ENCODE measurements around the gene RFX7.
A peak's percentile ranks its signal among the peaks of the same experiment; 100 is the strongest.

Gene RFX7

DNA sequence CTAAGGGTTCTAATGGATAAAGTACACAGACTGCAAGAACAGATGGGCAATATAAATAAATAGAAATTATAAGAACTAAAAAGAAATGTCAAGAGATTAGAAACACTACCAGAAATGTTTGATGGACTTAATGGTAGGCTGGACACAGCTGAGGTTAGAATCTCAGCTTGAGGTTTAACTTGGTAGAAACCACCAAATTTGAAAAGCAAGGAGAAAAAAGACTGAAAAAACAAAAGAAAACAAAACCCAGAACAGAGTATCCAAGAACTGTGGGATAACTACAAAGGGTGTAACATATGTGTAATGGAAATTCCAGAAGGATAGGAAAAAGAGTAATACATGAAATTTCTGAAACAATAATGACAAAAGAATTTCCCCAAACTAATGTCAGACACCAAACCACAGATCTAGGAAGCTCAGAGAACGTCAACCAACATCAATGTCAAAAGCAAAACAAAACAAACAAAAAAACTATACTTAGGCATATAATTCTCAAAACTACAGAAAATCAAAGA, 35.0 kb downstream of the RFX7 start:
- no peak for TF ChIP-seq MEIS1 (CRISPR knock-in tag; IDR thresholded peaks at IDR 0.05; ENCODE audit: borderline replicate concordance)
- TF ChIP-seq ZNF521 (tag by site-specific recombination; IDR thresholded peaks at IDR 0.05) = no peak
- TF ChIP-seq ZNF18 (tag by site-specific recombination; IDR thresholded peaks at IDR 0.05) = no peak
- TF ChIP-seq ZNF274 (IDR thresholded peaks at IDR 0.05; ENCODE audit: low read length) = no peak
- TF ChIP-seq ZNF274 (tag by site-specific recombination; IDR thresholded peaks at IDR 0.05; ENCODE audit: borderline replicate concordance) = no peak
- TF ChIP-seq ZNF23 (tag by site-specific recombination; IDR thresholded peaks at IDR 0.05; ENCODE audit: borderline replicate concordance) = no peak
- TF ChIP-seq ZNF558 (tag by site-specific recombination; IDR thresholded peaks at IDR 0.05) = peak; percentile 48; the same call in 1 of the 2 replicates
- peak; percentile 50; the same call in 1 of the 2 replicates for TF ChIP-seq ZNF133 (tag by site-specific recombination; IDR thresholded peaks at IDR 0.05)
- TF ChIP-seq OSR2 (tag by site-specific recombination; IDR thresholded peaks at IDR 0.05) = no peak
- TF ChIP-seq, protein P1, sequence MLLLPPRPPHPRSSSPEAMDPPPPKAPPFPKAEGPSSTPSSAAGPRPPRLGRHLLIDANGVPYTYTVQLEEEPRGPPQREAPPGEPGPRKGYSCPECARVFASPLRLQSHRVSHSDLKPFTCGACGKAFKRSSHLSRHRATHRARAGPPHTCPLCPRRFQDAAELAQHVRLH (tag by site-specific recombination; IDR thresholded peaks at IDR 0.05) = no peak
- no peak for TF ChIP-seq ZBTB17 (tag by site-specific recombination; IDR thresholded peaks at IDR 0.05)
- TF ChIP-seq ZBTB20 (tag by site-specific recombination; IDR thresholded peaks at IDR 0.05) = no peak
- no peak for TF ChIP-seq GLI4 (tag by site-specific recombination; IDR thresholded peaks at IDR 0.05)
- ChIA-PET POLR2A (no interaction called here), CTCF (no interaction called here)
- Histone ChIP-seq H3K27ac (ENCODE audit: extremely low read depth, low read depth, low read length) (no peak overlapping the region), H3K4me1 (ENCODE audit: control insufficient read depth, insufficient read depth, low read length) (no peaks in the 10 kb centered on the region), H3K9me3 (ENCODE audit: control insufficient read depth, insufficient read depth, low read depth, low read length) (no peaks in the 10 kb centered on the region), H3K4me3 (ENCODE audit: low read depth, low read length) (no peak overlapping the region), H3K36me3 (ENCODE audit: control insufficient read depth in 2 of 2, insufficient read depth in 1 of 2, low read length in 2 of 2) (no peaks in the 10 kb centered on the region)

DNA sequence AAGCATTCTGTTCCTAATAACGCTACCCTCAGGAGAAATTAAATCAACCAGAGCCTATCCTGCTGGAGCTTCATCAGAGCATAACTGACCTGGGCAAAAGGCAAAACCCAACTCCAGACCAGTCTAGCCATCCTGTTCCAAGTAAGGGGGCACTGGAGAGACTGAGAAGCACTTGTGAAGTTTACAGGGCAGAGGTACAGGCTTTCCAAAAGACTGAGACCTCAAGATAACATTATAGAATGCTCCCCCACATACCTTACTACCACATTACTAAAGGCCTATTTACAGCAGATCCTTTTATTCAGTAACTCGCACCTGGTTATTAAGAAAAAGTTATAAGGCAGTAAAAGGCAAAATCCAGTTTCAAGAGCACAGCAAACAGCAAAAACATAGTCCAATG, 35.5 kb downstream of the RFX7 start:
- no peaks in the 10 kb centered on the region for H3K36me3 ChIP-seq (ENCODE audit: control insufficient read depth in 2 of 2, insufficient read depth in 1 of 2, low read length in 2 of 2)
- H3K27ac ChIP-seq (ENCODE audit: extremely low read depth, low read depth, low read length) = no peak overlapping the region
- TF ChIP-seq, protein P2, sequence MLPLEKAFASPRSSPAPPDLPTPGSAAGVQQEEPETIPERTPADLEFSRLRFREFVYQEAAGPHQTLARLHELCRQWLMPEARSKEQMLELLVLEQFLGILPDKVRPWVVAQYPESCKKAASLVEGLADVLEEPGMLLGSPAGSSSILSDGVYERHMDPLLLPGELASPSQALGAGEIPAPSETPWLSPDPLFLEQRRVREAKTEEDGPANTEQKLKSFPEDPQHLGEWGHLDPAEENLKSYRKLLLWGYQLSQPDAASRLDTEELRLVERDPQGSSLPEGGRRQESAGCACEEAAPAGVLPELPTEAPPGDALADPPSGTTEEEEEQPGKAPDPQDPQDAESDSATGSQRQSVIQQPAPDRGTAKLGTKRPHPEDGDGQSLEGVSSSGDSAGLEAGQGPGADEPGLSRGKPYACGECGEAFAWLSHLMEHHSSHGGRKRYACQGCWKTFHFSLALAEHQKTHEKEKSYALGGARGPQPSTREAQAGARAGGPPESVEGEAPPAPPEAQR (tag by site-specific recombination; IDR thresholded peaks at IDR 0.05) = no peak
- TF ChIP-seq ZNF48 (tag by site-specific recombination; IDR thresholded peaks at IDR 0.05) = no peak
- no peak for TF ChIP-seq ZNF558 (tag by site-specific recombination; IDR thresholded peaks at IDR 0.05)
- no peak for TF ChIP-seq OSR2 (tag by site-specific recombination; IDR thresholded peaks at IDR 0.05)
- TF ChIP-seq ZNF830 (tag by site-specific recombination; IDR thresholded peaks at IDR 0.05; ENCODE audit: low read depth) = no peak
- no peak for TF ChIP-seq KLF9 (tag by site-specific recombination; IDR thresholded peaks at IDR 0.05; ENCODE audit: low read depth)
- TF ChIP-seq ZNF221 (tag by site-specific recombination; IDR thresholded peaks at IDR 0.05; ENCODE audit: borderline replicate concordance) = no peak
- no peak for TF ChIP-seq ZNF654 (tag by site-specific recombination; IDR thresholded peaks at IDR 0.05; ENCODE audit: low read depth)
- no peak for TF ChIP-seq ZBTB48 (tag by site-specific recombination; IDR thresholded peaks at IDR 0.05)
- no peak for TF ChIP-seq ZNF121 (tag by site-specific recombination; IDR thresholded peaks at IDR 0.05)
- TF ChIP-seq, protein P3, sequence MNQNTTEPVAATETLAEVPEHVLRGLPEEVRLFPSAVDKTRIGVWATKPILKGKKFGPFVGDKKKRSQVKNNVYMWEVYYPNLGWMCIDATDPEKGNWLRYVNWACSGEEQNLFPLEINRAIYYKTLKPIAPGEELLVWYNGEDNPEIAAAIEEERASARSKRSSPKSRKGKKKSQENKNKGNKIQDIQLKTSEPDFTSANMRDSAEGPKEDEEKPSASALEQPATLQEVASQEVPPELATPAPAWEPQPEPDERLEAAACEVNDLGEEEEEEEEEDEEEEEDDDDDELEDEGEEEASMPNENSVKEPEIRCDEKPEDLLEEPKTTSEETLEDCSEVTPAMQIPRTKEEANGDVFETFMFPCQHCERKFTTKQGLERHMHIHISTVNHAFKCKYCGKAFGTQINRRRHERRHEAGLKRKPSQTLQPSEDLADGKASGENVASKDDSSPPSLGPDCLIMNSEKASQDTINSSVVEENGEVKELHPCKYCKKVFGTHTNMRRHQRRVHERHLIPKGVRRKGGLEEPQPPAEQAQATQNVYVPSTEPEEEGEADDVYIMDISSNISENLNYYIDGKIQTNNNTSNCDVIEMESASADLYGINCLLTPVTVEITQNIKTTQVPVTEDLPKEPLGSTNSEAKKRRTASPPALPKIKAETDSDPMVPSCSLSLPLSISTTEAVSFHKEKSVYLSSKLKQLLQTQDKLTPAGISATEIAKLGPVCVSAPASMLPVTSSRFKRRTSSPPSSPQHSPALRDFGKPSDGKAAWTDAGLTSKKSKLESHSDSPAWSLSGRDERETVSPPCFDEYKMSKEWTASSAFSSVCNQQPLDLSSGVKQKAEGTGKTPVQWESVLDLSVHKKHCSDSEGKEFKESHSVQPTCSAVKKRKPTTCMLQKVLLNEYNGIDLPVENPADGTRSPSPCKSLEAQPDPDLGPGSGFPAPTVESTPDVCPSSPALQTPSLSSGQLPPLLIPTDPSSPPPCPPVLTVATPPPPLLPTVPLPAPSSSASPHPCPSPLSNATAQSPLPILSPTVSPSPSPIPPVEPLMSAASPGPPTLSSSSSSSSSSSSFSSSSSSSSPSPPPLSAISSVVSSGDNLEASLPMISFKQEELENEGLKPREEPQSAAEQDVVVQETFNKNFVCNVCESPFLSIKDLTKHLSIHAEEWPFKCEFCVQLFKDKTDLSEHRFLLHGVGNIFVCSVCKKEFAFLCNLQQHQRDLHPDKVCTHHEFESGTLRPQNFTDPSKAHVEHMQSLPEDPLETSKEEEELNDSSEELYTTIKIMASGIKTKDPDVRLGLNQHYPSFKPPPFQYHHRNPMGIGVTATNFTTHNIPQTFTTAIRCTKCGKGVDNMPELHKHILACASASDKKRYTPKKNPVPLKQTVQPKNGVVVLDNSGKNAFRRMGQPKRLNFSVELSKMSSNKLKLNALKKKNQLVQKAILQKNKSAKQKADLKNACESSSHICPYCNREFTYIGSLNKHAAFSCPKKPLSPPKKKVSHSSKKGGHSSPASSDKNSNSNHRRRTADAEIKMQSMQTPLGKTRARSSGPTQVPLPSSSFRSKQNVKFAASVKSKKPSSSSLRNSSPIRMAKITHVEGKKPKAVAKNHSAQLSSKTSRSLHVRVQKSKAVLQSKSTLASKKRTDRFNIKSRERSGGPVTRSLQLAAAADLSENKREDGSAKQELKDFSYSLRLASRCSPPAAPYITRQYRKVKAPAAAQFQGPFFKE (tag by site-specific recombination; IDR thresholded peaks at IDR 0.05; ENCODE audit: borderline replicate concordance) = no peak
- TF ChIP-seq, protein P4, sequence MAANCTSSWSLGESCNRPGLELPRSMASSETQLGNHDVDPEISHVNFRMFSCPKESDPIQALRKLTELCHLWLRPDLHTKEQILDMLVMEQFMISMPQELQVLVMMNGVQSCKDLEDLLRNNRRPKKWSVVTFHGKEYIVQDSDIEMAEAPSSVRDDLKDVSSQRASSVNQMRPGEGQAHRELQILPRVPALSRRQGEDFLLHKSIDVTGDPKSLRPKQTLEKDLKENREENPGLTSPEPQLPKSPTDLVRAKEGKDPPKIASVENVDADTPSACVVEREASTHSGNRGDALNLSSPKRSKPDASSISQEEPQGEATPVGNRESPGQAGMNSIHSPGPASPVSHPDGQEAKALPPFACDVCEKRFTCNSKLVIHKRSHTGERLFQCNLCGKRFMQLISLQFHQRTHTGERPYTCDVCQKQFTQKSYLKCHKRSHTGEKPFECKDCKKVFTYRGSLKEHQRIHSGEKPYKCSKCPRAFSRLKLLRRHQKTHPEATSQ (tag by site-specific recombination; IDR thresholded peaks at IDR 0.05) = no peak
- ChIA-PET POLR2A (no interaction called here), CTCF (no interaction called here)
- no peaks in the 10 kb centered on the region for H3K9me3 ChIP-seq (ENCODE audit: control insufficient read depth, insufficient read depth, low read depth, low read length)
- H3K4me1 ChIP-seq (ENCODE audit: control insufficient read depth, insufficient read depth, low read length) = no peaks in the 10 kb centered on the region
- H3K4me3 ChIP-seq (ENCODE audit: low read depth, low read length) = no peak overlapping the region

All from HEK293 (cell line).